Osteoblast (primary cell): ENCODE results near the gene TNFSF12. TPM values are rescaled to one million over a fixed set of nuclear protein-coding genes. Genes with fewer than 3 reads are reported as not detected.

Experiments used
- DNase-seq: peaks from one replicate; pipeline ENCODE4 v3.0.0; 2011; ENCODE audit warnings: low spot score, mixed read lengths; ENCODE audit not compliant: insufficient read length; ENCODE audit errors: missing footprints
- H2AFZ ChIP-seq: 2 replicates; pipeline ENCODE4 v1.6.0; 2011; ENCODE audit warnings: mild to moderate bottlenecking, low read length
- H3K27ac ChIP-seq: 2 replicates; pipeline ENCODE4 v1.5.1; 2011; ENCODE audit warnings: mild to moderate bottlenecking, low read depth, low read length, moderate library complexity
- H3K27me3 ChIP-seq: 2 replicates; pipeline ENCODE4 v1.6.0; 2012; ENCODE audit warnings: mild to moderate bottlenecking, control low read depth, inconsistent platforms, low read length, moderate library complexity; ENCODE audit not compliant: insufficient read depth
- H3K36me3 ChIP-seq: 2 replicates; pipeline ENCODE4 v1.5.1; 2011; ENCODE audit warnings: mild to moderate bottlenecking, low read length, control low read depth, moderate library complexity; ENCODE audit not compliant: insufficient read depth
- H3K4me1 ChIP-seq: 2 replicates; pipeline ENCODE4 v1.5.1; 2011; ENCODE audit warnings: mild to moderate bottlenecking, low read length, control low read depth, moderate library complexity; ENCODE audit not compliant: insufficient read depth
- H3K4me2 ChIP-seq: 2 replicates; pipeline ENCODE4 v1.6.0; 2011; ENCODE audit warnings: mild to moderate bottlenecking, low read length; ENCODE audit not compliant: insufficient read depth
- H3K4me3 ChIP-seq: fragments of 200-600 bp; sonication (generic); 3 replicates; pipeline ENCODE4 v1.5.1; 2012; ENCODE audit warnings: mild to moderate bottlenecking, low read length, inconsistent platforms; ENCODE audit not compliant: insufficient read depth
- H3K79me2 ChIP-seq: 2 replicates; pipeline ENCODE4 v1.6.0; 2012; ENCODE audit warnings: mild to moderate bottlenecking, low read length, control low read depth, inconsistent platforms; ENCODE audit not compliant: insufficient read depth
- H3K9me3 ChIP-seq: 2 replicates; pipeline ENCODE4 v1.5.1; 2011; ENCODE audit warnings: low read depth, low read length, control low read depth
- H4K20me1 ChIP-seq: 2 replicates; pipeline ENCODE4 v1.6.0; 2012; ENCODE audit warnings: mild to moderate bottlenecking, low read length, control low read depth; ENCODE audit not compliant: insufficient read depth
- CTCF ChIP-seq: IDR thresholded peaks from 2 replicates; pipeline ENCODE4 v1.5.1; 2011; ENCODE audit warnings: mild to moderate bottlenecking, low read depth, low read length, moderate library complexity; ENCODE audit errors: extremely low read depth
- total RNA-seq: library from RNA; depleted of rRNA; stranded (reverse); fragments of >200 nt; gene quantifications from 2 replicates; pipeline ENCODE4 v1.2.3, GENCODE V29; 2012

Gene TNFSF12
- total RNA-seq, 1 donor = 11.2 TPM

DNA sequence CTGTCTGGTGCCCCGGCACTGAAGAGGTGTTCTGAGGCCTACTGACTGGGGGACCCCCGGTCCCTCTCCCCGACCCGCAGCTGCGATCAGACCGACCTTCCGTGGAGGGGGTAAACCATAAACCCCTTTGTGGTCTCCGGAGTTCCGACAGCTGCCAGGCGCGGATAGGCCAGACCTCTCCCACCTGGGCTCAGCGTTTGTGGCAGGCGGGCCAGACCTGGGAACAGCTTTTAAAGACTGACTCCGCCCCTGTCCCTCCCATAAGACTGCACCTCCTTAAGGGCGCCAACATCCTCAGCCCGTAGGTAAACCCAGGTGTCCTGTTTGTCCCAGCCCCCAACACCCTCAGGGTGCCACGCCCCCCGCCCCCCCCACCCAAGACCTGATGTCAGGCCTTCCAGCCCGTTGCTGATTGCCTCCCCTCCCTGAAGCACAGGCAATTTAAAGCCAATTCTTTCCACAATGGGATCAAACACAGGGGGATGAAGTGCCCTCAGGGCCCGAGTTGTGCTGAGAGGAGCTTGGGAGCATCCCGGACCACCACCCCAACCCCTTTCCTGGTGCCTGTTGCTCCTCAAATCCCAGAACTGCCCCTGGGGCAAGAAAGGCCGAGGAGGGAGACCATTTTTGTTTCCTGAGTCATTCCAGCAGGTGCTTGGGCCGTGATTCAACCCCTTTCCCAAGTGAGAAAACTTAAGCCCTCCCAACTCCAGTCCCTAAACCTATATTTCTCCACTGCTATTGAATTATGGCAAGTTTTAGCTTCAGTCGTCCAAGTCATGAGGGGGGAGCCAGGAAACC, 41.2 kb downstream of the TNFSF12 start, which contains the start of gene SOX15:
Gene SOX15 (minus strand): TSS at position 204 of the 801 bp plus-strand sequence. CDS start 418 bp downstream, outside the sequence.
- Histone ChIP-seq H3K4me2 (peak within 1 kb of the TSS; percentile 56), H3K4me3 (peak within 1 kb of the TSS; percentile 15), H3K27me3 (no peaks in the 10 kb centered on the region), H3K79me2 (peaks cover 21% of the 10 kb centered on the region), H2AFZ (no peak within 1 kb of the TSS), H3K27ac (peak within 1 kb of the TSS; percentile 57), H4K20me1 (peaks cover 19% of the 10 kb centered on the region), H3K4me1 (peaks cover 36% of the 10 kb centered on the region), H3K36me3 (peaks cover 54% of the 10 kb centered on the region), H3K9me3 (no peaks in the 10 kb centered on the region)
- peak; percentile 96 for DNase-seq
- no peak for TF ChIP-seq CTCF

DNA sequence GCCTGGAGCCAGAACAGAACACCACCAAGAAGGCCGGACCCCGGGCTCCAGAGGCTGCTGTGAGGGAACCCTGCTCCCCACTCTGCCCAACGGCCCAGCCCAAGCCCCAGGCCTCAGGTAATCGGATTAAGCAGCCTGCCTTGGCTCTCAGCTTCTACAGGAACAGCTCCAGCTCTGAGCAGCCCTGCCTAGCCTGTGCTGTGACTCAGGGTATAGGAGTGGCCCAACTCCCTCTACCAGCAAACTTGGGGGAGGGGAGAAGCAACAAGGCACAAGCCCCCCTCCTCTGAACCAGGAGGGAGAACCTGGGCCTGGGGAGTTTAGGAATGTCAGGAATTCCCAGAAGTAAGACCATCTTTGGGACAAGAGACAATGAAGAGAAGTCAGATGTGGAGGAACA, 41.9 kb downstream of the TNFSF12 start:
- peak overlapping the region; percentile 57 for H3K27ac ChIP-seq
- H3K27me3 ChIP-seq = no peaks in the 10 kb centered on the region
- H3K9me3 ChIP-seq = no peaks in the 10 kb centered on the region
- peak; percentile 98 for DNase-seq
- no peak overlapping the region for H3K4me2 ChIP-seq
- peaks cover 14% of the 10 kb centered on the region for H3K79me2 ChIP-seq
- H3K4me3 ChIP-seq = no peak overlapping the region
- no peak for TF ChIP-seq CTCF
- peaks cover 56% of the 10 kb centered on the region for H3K36me3 ChIP-seq
- H2AFZ ChIP-seq = no peak overlapping the region
- peaks cover 36% of the 10 kb centered on the region for H3K4me1 ChIP-seq
- H4K20me1 ChIP-seq = peaks cover 19% of the 10 kb centered on the region

- TF ChIP-seq CTCF = no peak
- H3K36me3 ChIP-seq = peaks cover 64% of the 10 kb centered on the region
Measured at GRCh38 chr17:7591596-7591995, 42.7 kb downstream of the TNFSF12 start.

GRCh38 chr17:7592422-7593021, 43.7 kb downstream of the TNFSF12 start:
- TF ChIP-seq CTCF = no peak
- Histone ChIP-seq H2AFZ (no peak overlapping the region), H3K36me3 (peaks cover 71% of the 10 kb centered on the region), H3K4me3 (no peak overlapping the region), H4K20me1 (peaks cover 16% of the 10 kb centered on the region), H3K27me3 (no peaks in the 10 kb centered on the region), H3K79me2 (peaks cover 8% of the 10 kb centered on the region), H3K9me3 (no peaks in the 10 kb centered on the region), H3K4me1 (peaks cover 26% of the 10 kb centered on the region), H3K4me2 (no peak overlapping the region), H3K27ac (no peak overlapping the region)
- peak; percentile 71 for DNase-seq

More at GRCh38 chr17:7591596-7591995, 42.7 kb downstream of the TNFSF12 start:
- no peaks in the 10 kb centered on the region for H3K9me3 ChIP-seq
- H2AFZ ChIP-seq = no peak overlapping the region
- H3K27ac ChIP-seq = peak overlapping the region; percentile 57
- no peak overlapping the region for H3K4me2 ChIP-seq
- peaks cover 10% of the 10 kb centered on the region for H3K79me2 ChIP-seq
- peaks cover 19% of the 10 kb centered on the region for H4K20me1 ChIP-seq
- H3K27me3 ChIP-seq = no peaks in the 10 kb centered on the region
- peaks cover 34% of the 10 kb centered on the region for H3K4me1 ChIP-seq
- DNase-seq = peak; percentile 45
- H3K4me3 ChIP-seq = no peak overlapping the region
